Activated B cell treated with CpG ODN at 0.5 μM for 24 hours (primary cell): Measurements from ENCODE around the gene ATRN. TPM values are rescaled to one million over a fixed set of nuclear protein-coding genes. Genes with fewer than 3 reads are reported as not detected.

ENCODE experiments used
- ATAC-seq: fragments of 200-7000 bp; cut with Tn5 transposase; one replicate; pipeline ENCODE4 v1.10.0; 2021; ENCODE audit warnings: low read depth, mild to moderate bottlenecking, moderate library complexity
- CTCF ChIA-PET: fragments of 350-600 bp; sonication (Branson Sonifier 250); formaldehyde crosslinking; loops from one replicate; lab custom pipeline; 2021; ENCODE audit warnings: antibody characterized with exemption; lab: Charles Lee
- POLR2A ChIA-PET: fragments of 350-600 bp; sonication (Branson Sonifier 250); formaldehyde crosslinking; loops from one replicate; lab custom pipeline; 2021; ENCODE audit warnings: antibody characterized with exemption; lab: Charles Lee
- DNase-seq: peaks from one replicate; pipeline ENCODE4 v3.0.0; 2022
- H3K27ac Mint-ChIP-seq: one replicate; pipeline ENCODE4 v1.8.0; 2020; ENCODE audit warnings: mixed read lengths
- H3K27me3 Mint-ChIP-seq: one replicate; pipeline ENCODE4 v1.8.0; 2021; ENCODE audit warnings: mixed read lengths
- H3K36me3 Mint-ChIP-seq: one replicate; pipeline ENCODE4 v1.8.0; 2021; ENCODE audit warnings: low read depth, mixed read lengths
- H3K4me1 Mint-ChIP-seq: one replicate; pipeline ENCODE4 v1.8.0; 2021; ENCODE audit warnings: mixed read lengths
- H3K4me3 Mint-ChIP-seq: one replicate; pipeline ENCODE4 v1.8.0; 2020; ENCODE audit warnings: mild to moderate bottlenecking, mixed read lengths
- H3K9me3 Mint-ChIP-seq: one replicate; pipeline ENCODE4 v1.8.0; 2020; ENCODE audit warnings: mixed read lengths
- intact Hi-C: fragments of 100-400 bp; cut with micrococcal nuclease; formaldehyde crosslinking; loops from one replicate; pipeline ENCODE4 v1.15.1; 2024
- total RNA-seq: library from RNA; stranded (reverse); gene quantifications from 2 replicates; pipeline ENCODE4 v1.2.3, GENCODE V29; 2022
- TF ChIP-seq, protein P1 (sequence below): fragments of 200-600 bp; IDR thresholded peaks from one replicate; pipeline ENCODE4 v1.8.0; 2022; ENCODE audit warnings: antibody characterized with exemption, mild to moderate bottlenecking

The ATRN gene
- total RNA-seq, 1 donor from 2014 or later: 13.0 TPM

- DNase-seq: no peak
- no peaks in the 10 kb centered on the region for H3K9me3 Mint-ChIP-seq
- H3K4me3 Mint-ChIP-seq: no peak overlapping the region
- H3K27me3 Mint-ChIP-seq: peaks cover 17% of the 10 kb centered on the region
- POLR2A ChIA-PET: no interaction called here
- intact Hi-C loops: no loop called here
- no peaks in the 10 kb centered on the region for H3K36me3 Mint-ChIP-seq
- CTCF ChIA-PET: no interaction called here
- ATAC-seq: no peak
- no peaks in the 10 kb centered on the region for H3K4me1 Mint-ChIP-seq
- TF ChIP-seq, protein P1, sequence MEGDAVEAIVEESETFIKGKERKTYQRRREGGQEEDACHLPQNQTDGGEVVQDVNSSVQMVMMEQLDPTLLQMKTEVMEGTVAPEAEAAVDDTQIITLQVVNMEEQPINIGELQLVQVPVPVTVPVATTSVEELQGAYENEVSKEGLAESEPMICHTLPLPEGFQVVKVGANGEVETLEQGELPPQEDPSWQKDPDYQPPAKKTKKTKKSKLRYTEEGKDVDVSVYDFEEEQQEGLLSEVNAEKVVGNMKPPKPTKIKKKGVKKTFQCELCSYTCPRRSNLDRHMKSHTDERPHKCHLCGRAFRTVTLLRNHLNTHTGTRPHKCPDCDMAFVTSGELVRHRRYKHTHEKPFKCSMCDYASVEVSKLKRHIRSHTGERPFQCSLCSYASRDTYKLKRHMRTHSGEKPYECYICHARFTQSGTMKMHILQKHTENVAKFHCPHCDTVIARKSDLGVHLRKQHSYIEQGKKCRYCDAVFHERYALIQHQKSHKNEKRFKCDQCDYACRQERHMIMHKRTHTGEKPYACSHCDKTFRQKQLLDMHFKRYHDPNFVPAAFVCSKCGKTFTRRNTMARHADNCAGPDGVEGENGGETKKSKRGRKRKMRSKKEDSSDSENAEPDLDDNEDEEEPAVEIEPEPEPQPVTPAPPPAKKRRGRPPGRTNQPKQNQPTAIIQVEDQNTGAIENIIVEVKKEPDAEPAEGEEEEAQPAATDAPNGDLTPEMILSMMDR: no peak
- H3K27ac Mint-ChIP-seq: no peak overlapping the region
These were observed 16.0 kb upstream of the ATRN start for GRCh38 chr20:3454831-3455230.

- no peaks in the 10 kb centered on the region for H3K36me3 Mint-ChIP-seq
- TF ChIP-seq, protein P1: no peak
- no peaks in the 10 kb centered on the region for H3K4me1 Mint-ChIP-seq
- DNase-seq: no peak
- ChIA-PET CTCF (no interaction called here), POLR2A (no interaction called here)
- no peaks in the 10 kb centered on the region for H3K9me3 Mint-ChIP-seq
- no peak overlapping the region for H3K4me3 Mint-ChIP-seq
- intact Hi-C loops: no loop called here
- no peak for ATAC-seq
- H3K27me3 Mint-ChIP-seq: peaks cover 13% of the 10 kb centered on the region
- H3K27ac Mint-ChIP-seq: no peak overlapping the region
These were observed 14.2 kb upstream of the ATRN start for GRCh38 chr20:3456648-3457047.

- Mint-ChIP-seq H3K36me3 (no peaks in the 10 kb centered on the region), H3K4me1 (no peaks in the 10 kb centered on the region), H3K27ac (no peak overlapping the region), H3K27me3 (peaks cover 2% of the 10 kb centered on the region), H3K4me3 (no peak overlapping the region), H3K9me3 (no peaks in the 10 kb centered on the region)
- ChIA-PET CTCF (no interaction called here), POLR2A (no interaction called here)
- no peak for ATAC-seq
- TF ChIP-seq, protein P1: no peak
- intact Hi-C loops: no loop called here
- no peak for DNase-seq
These were observed 10.9 kb upstream of the ATRN start for GRCh38 chr20:3459881-3460307.

DNA sequence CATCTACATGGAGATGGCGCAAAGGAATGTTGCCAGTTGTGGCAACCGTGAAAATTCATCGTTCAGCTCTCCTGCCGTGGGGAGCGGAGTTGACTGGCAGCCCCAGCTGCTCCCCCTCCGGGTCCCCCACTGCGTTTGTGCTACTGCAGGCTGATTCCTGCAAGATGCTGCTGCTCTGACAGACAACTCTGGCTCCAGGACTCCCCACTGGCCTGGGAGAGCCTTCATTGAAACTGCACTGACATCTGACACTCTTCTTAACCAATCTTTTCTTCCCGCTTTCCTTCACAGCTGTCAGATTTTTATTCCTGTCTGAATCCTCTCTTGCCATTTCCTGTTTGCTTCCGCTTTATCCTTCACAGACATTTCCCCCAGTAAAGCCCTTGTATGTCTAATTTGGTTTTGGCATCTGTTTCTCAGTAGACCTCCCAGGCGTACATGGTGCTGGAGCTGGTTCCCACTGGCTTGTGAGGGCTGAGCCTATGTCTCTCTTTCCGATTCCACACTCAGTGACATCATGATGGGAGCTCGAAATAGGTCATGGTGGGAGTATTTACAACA is 9.5 kb upstream of the ATRN start:
- Mint-ChIP-seq H3K27me3 (peaks cover 8% of the 10 kb centered on the region), H3K4me1 (no peaks in the 10 kb centered on the region), H3K36me3 (no peaks in the 10 kb centered on the region), H3K4me3 (no peak overlapping the region), H3K27ac (no peak overlapping the region), H3K9me3 (no peaks in the 10 kb centered on the region)
- TF ChIP-seq, protein P1: no peak
- intact Hi-C loops: no loop called here
- ChIA-PET CTCF (no interaction called here), POLR2A (no interaction called here)
- ATAC-seq: no peak
- DNase-seq: no peak

DNA sequence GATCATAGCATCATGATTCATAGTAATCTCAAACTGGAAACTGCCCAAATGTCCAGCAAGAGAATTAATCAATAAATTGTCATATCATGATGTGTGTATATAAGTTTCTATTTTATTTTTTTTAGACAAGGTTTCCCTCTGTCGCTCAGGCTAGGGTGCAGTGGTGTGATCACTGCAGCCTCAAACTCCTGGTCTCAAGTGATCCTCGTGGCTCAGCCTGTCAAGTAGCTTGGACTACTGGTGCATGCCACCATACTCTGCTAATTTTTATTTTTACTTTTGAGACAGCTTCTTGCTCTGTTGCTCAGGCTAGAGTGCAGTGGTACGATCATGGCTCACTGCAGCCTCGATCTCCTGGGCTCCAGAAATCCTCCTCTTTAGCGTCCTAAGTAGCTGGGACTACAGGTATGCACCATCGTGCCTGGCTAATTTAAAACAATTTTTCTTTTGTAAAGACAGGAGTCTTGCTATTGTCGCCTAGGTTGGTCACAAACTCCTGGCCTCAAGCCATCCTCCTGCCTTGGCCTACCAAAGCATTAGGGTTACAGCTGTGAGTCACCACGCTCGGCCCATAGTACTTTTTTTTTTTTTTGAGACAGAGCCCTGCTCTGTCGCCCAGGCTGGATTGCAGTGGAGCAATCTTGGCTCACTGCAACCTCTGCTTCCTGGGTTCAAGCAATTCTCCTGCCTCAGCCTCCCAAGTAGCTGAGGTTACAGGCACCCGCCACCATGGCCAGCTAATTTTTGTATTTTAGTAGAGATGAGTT is 8.7 kb upstream of the ATRN start:
- Mint-ChIP-seq H3K9me3 (no peaks in the 10 kb centered on the region), H3K4me1 (no peaks in the 10 kb centered on the region), H3K36me3 (no peaks in the 10 kb centered on the region), H3K27me3 (peaks cover 8% of the 10 kb centered on the region), H3K4me3 (no peak overlapping the region), H3K27ac (no peak overlapping the region)
- no peak for DNase-seq
- CTCF ChIA-PET: no interaction called here
- TF ChIP-seq, protein P1: no peak
- intact Hi-C loops: no loop called here
- no peak for ATAC-seq
- POLR2A ChIA-PET: no interaction called here
